MV-4-11 (cell line): Measurements from ENCODE around the gene CFAP410.

Source experiments
- DNase-seq: peaks from one replicate; lab custom pipeline; 2025; lab: John Stamatoyannopoulos, UW

Gene CFAP410

DNA sequence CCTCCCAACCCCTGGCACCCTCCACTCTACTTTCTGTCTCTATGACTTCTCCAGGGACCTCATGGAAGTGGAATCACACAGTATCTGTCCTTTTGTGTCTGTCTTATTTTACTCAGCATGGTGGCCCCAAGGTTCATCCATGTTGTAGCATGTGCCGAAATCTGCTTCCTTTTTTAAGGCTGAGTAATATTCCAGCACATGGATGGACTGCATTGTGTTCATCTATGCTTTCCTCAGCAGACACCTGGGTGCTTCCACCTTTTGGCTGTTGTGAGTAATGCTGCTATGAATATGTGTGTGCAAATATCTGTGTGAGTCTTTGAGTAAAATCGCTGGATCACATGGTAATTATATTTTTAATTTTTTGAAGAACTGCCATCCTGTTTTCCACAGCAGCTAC, 40.9 kb downstream of the CFAP410 start:
- DNase-seq, result peak; percentile 36

DNA sequence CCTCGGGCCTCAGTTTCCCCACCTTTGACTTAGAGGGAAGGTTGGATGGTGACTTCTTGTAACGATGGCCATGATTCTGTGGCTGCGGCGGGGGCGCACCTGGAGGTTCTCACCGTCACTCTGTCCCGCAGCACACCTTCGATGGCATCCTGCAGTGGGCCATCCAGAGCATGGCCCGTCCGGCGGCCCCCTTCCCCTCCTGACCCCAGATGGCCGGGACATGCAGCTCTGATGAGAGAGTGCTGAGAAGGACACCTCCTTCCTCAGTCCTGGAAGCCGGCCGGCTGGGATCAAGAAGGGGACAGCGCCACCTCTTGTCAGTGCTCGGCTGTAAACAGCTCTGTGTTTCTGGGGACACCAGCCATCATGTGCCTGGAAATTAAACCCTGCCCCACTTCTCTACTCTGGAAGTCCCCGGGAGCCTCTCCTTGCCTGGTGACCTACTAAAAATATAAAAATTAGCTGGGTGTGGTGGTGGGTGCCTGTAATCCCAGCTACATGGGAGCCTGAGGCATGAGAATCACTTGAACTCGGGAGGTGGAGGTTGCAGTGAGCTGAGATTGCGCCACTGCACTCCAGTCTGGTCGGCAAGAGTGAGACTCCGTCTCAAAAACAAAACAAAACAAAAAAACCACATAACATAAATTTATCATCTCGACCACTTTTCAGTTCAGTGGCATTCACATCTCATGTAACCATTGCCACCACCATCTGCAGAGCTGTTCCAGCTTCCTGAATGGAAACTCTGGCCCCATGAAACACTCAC, 41.5 kb downstream of the CFAP410 start:
- DNase-seq, result peak; percentile 79

DNA sequence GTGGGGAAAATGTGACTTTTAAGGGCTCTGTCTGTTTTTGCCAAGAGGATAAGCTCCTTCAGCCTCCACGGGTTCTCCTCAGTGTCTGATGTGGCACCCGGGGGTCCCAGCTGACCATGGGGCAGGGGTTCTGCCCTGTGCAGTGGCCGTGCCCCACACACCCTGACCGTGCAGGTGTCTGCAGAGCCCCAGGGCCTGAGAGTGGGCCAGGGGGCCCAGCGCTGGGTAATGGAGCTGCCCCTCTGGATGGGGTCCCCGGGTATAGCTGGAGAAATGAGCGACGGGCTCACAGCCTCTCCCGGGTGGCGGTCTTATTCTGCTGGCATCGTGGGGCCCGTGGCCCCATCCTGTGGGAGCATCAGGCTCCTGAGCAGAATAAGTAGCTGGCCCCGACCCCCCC, 42.3 kb downstream of the CFAP410 start:
- DNase-seq, result no peak

- no peak for DNase-seq
Measured at GRCh38 chr21:44296103-44296519, 43.1 kb downstream of the CFAP410 start.

- DNase-seq, result no peak
Measured at GRCh38 chr21:44295646-44296045, 43.5 kb downstream of the CFAP410 start.

- no peak for DNase-seq
Measured at GRCh38 chr21:44295163-44295573, 44.0 kb downstream of the CFAP410 start.

DNA sequence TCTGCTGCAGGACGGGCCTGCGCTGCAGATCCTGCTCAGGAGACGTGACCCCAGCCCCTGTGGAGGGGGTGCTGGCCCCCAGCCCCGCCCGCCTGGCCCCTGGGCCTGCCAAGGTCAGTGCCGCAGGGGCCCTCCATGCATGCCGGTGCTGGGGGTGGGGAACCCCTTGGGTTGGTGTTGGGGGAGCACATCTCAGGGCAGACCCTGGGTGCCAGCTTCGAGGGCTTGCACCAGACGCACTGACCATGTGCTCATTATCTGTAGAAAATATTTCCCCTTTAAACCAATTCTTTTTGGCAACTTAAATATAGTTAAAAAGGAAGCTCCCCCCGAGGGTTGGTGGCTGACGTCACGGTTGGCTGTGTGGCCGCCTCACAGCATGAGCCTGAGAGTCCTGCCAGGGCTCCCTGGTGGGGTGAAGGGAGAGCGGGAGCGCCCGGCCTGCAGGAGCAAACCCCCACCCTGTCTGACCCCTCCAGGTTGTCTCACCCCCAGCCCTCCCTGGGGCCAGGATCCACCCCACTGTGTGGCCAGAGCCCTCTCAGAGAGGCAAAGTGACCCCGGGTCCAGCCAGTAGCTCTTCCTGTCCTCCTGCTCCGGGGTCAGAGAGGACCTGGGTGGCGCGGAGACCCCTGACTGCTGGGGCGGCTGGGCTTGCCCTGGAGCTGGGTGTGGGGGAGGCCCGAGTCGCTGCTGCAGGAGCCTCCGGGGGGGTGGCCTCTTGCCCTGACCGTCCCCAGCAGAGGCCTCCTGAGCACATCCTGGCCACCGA, 44.6 kb downstream of the CFAP410 start:
- DNase-seq, result peak; percentile 51

- no peak for DNase-seq
Measured at GRCh38 chr21:44293551-44294231, 45.5 kb downstream of the CFAP410 start.

- DNase-seq, result no peak
Measured at GRCh38 chr21:44292812-44293195, 46.4 kb downstream of the CFAP410 start.

DNA sequence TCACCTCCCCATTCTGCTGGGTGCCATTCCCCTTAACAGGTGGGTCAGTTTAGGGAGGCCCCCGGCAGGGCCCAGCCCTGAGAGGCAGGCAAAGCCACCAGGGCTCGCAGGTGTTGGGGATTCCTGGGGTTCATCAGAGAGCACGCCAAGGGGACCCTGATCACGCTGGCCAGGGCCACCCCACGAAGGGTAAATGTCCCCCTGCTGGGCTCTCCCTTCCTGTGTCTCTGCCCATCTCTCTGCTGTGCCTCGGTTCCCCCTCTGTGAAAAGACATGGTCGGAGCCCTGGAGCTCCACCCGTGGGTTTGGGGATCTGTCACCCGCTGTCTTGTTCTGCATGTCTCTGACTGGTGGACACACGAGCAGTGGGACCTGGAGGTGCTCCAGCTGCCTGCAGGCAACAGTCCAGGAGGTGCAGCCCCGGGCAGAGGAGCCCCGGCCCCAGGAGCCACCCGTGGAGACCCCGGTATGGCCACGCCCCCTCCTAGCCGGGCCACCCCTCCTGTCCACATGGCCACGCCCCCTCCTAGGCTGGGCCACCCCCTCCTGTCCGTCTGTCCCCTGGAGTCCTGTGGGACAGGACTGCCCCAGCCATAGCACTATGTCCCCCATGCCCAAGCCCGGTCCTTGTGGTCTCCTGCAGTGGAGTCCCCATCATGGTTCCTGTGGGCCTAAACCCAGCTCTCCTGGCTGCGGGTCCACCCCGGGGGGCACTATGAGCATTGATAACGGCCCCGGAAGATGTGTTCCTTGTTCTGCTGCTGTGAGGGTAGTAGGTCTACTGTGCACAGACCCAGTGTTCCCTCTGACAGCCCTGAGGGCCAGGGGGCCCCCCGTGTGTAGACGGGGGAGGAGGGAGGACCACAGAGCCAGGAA, 47.0 kb downstream of the CFAP410 start:
- no peak for DNase-seq

DNA sequence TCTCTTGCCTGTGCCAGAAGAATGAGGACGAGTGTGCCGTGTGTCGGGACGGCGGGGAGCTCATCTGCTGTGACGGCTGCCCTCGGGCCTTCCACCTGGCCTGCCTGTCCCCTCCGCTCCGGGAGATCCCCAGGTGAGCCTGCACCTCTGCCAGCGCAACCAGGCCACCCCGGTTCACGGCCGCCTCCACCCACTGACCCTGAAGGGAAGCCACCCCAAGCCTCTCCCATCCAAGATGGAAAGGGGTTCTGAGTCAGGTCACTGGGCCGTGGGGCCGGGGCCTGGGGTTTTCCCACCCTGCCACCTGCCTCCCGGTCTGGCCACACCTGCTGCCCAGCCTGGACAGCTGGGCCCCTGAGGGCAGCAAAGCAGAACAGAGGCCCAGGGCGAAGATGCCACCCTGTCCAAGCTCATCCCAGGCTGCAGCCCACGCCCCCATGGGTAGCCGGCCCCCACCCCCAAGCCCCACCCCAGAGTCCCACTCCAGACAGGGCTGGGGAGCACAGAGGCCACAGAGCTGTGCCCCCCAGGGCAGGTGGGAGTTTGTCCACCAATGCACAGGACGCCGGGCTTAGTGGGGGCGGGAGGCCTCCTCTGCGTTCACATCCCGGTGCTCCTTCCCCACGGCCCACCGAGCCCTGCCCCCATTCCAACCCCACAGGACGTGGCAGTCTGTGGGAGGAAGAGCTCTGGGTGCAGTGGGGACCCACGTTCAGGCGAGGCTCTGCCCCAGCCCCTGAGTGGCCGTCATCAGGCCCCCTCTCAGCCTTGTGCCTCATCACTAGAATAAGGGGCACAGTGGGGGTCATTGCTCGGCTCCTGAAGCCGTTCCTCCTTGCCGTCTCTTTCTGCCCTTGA, 47.9 kb downstream of the CFAP410 start:
- DNase-seq, result no peak

GRCh38 chr21:44290327-44291077, 48.7 kb downstream of the CFAP410 start:
- DNase-seq, result no peak

DNA sequence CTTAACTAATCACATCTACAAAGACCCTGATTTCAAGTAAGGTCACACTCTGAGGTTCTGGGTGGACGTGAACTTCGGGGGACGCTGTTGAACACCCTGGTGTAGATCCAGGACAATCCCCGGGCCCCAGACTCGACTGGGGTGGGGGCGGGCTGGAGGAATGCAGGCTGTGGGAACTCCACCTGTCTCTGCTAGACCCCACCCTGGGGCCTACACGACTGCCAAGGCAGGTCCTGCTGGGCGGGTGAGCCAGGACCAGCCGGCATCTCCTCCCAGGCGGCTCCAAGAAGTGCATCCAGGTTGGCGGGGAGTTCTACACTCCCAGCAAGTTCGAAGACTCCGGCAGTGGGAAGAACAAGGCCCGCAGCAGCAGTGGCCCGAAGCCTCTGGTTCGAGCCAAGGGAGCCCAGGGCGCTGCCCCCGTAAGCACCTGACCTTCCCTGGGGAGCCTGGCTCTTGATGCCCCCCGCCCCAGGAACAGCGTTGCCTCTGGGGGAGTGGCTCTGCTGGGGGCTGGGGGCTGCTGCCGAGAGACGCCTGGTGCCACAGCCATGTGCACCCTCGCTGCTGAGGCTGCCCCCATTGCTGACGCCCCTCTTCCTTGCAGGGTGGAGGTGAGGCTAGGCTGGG, 49.7 kb downstream of the CFAP410 start:
- no peak for DNase-seq

DNA sequence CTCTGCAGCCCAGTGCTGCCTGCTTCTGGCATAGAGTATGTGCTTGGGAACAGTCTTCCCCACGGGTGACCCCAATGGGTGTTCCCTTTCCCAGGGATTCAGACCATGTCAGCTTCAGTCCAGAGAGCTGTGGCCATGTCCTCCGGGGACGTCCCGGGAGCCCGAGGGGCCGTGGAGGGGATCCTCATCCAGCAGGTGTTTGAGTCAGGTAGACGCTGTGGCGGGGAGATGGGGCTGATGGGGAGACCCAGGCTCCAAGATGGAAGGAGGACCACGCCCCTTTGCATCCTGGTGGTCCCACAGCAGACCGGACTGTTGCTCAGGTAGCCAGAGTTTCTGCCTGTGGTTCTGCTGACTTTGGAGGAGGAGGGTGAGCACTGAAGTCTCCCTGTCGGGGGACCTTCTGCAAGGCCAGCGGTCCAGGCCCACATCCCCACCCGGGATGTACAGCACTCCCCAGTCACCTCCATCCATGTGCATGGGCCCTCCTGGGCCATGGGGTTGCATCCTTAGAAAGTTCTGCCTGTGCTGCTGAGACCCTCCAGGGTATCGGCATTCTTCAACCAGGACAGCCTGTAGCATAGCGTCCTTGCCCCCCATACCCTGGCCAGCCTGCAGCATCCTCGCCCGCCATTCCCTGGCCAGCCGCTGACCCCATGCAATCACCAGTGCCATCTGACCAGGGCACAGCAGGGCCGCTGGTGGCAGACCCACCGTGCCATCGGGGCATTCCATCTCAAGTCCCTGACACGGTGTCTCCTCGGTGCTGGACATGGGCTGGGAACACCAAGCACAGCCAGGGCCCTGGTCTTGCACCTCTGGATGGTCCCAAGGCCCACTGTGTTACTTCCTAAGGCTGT, 50.7 kb downstream of the CFAP410 start:
- DNase-seq, result no peak

GRCh38 chr21:44286716-44287632, 52.2 kb downstream of the CFAP410 start:
- peak; percentile 12 for DNase-seq

- DNase-seq, result no peak
Measured at GRCh38 chr21:44286086-44286715, 53.0 kb downstream of the CFAP410 start.
